WTC11 (cell line): ENCODE measurements around the gene PRKCE. TPM values are rescaled to one million over a fixed set of nuclear protein-coding genes. Genes with fewer than 3 reads are reported as not detected.

Source experiments
- ATAC-seq: fragments of 200-7000 bp; cut with Tn5 transposase; 2 replicates; pipeline ENCODE4 v1.10.0; 2021; ENCODE audit warnings: mild to moderate bottlenecking, moderate library complexity
- CTCF ChIA-PET: fragments of 300-600 bp; sonication (Branson Sonifier 250); formaldehyde crosslinking; loops from one replicate; lab custom pipeline; 2021; ENCODE audit warnings: antibody characterized with exemption; lab: Charles Lee
- POLR2A ChIA-PET: fragments of 350-600 bp; sonication (Branson Sonifier 250); formaldehyde crosslinking; loops from one replicate; lab custom pipeline; 2021; ENCODE audit warnings: antibody characterized with exemption; lab: Charles Lee
- DNase-seq: peaks from one replicate; pipeline ENCODE4 v3.0.0; 2021; ENCODE audit warnings: low spot score
- H3K27ac Mint-ChIP-seq: 2 replicates; pipeline ENCODE4 v1.8.0; 2021; ENCODE audit warnings: mixed read lengths
- H3K27me3 Mint-ChIP-seq: 2 replicates; pipeline ENCODE4 v1.8.0; 2021; ENCODE audit warnings: low read depth, mild to moderate bottlenecking, moderate library complexity, mixed read lengths
- H3K36me3 Mint-ChIP-seq: 2 replicates; pipeline ENCODE4 v1.8.0; 2021; ENCODE audit warnings: mixed read lengths
- H3K4me1 Mint-ChIP-seq: 2 replicates; pipeline ENCODE4 v1.8.0; 2022; ENCODE audit warnings: mixed read lengths
- H3K4me3 Mint-ChIP-seq: 2 replicates; pipeline ENCODE4 v1.8.0; 2021; ENCODE audit warnings: mild to moderate bottlenecking, moderate library complexity, mixed read lengths
- H3K9me3 Mint-ChIP-seq: 2 replicates; pipeline ENCODE4 v1.8.0; 2021; ENCODE audit warnings: mixed read lengths
- CTCF ChIP-seq: fragments of 200-600 bp; IDR thresholded peaks from 2 replicates; pipeline ENCODE4 v1.8.0; 2022; ENCODE audit warnings: antibody characterized with exemption
- EMX1 ChIP-seq: fragments of 250-450 bp; sonication (Bioruptor Pico); IDR thresholded peaks from 2 replicates; pipeline ENCODE4 v1.8.0; 2021; ENCODE audit warnings: mild to moderate bottlenecking
- ESRRA ChIP-seq: sonication (generic); formaldehyde crosslinking; IDR thresholded peaks from 2 replicates; pipeline ENCODE4 v1.8.1; 2022; ENCODE audit warnings: mild to moderate bottlenecking, missing genetic modification reagents, borderline replicate concordance
- FOXP1 ChIP-seq: sonication (generic); formaldehyde crosslinking; IDR thresholded peaks from 2 replicates; pipeline ENCODE4 v1.8.0; 2022; ENCODE audit warnings: missing genetic modification reagents, mild to moderate bottlenecking, moderate library complexity, borderline replicate concordance
- GTF2I ChIP-seq: fragments of 250-450 bp; sonication (Bioruptor Pico); conservative IDR thresholded peaks from 2 replicates; pipeline ENCODE4 v1.4.0; 2021; ENCODE audit warnings: mild to moderate bottlenecking
- JAZF1 ChIP-seq: fragments of 250-450 bp; sonication (Bioruptor Pico); IDR thresholded peaks from 2 replicates; pipeline ENCODE4 v1.9.0; 2021; ENCODE audit warnings: moderate library complexity, mild to moderate bottlenecking, inconsistent platforms
- KAT7 ChIP-seq: sonication (generic); formaldehyde crosslinking; IDR thresholded peaks from 2 replicates; pipeline ENCODE4 v1.8.1; 2023; ENCODE audit warnings: missing genetic modification reagents, mild to moderate bottlenecking, borderline replicate concordance
- NFATC4 ChIP-seq: fragments of 250-450 bp; sonication (Bioruptor Pico); IDR thresholded peaks from 2 replicates; pipeline ENCODE4 v1.9.0; 2021; ENCODE audit warnings: mild to moderate bottlenecking
- NFE2L1 ChIP-seq: sonication (generic); formaldehyde crosslinking; IDR thresholded peaks from 2 replicates; pipeline ENCODE4 v1.8.1; 2023; ENCODE audit warnings: missing genetic modification reagents
- NFYB ChIP-seq: sonication (generic); formaldehyde crosslinking; conservative IDR thresholded peaks from 2 replicates; pipeline ENCODE4 v1.8.0; 2022; ENCODE audit warnings: low read depth, missing genetic modification reagents
- NR2C2 ChIP-seq: sonication (generic); formaldehyde crosslinking; IDR thresholded peaks from 2 replicates; pipeline ENCODE4 v1.8.0; 2022; ENCODE audit warnings: mild to moderate bottlenecking, missing genetic modification reagents
- RELA ChIP-seq: sonication (generic); formaldehyde crosslinking; IDR thresholded peaks from 2 replicates; pipeline ENCODE4 v1.8.1; 2022; ENCODE audit warnings: missing genetic modification reagents, mild to moderate bottlenecking, borderline replicate concordance
- RORB ChIP-seq: fragments of 250-450 bp; sonication (Bioruptor Pico); IDR thresholded peaks from 2 replicates; pipeline ENCODE4 v1.9.0; 2021; ENCODE audit warnings: mild to moderate bottlenecking
- SP1 ChIP-seq: sonication (generic); formaldehyde crosslinking; conservative IDR thresholded peaks from 2 replicates; pipeline ENCODE4 v1.8.1; 2022; ENCODE audit warnings: missing genetic modification reagents
- ZBTB21 ChIP-seq: sonication (generic); formaldehyde crosslinking; IDR thresholded peaks from 2 replicates; pipeline ENCODE4 v1.8.1; 2023; ENCODE audit warnings: mild to moderate bottlenecking, missing genetic modification reagents, borderline replicate concordance
- ZNF121 ChIP-seq: sonication (generic); formaldehyde crosslinking; IDR thresholded peaks from 2 replicates; pipeline ENCODE4 v1.8.0; 2023; ENCODE audit warnings: missing genetic modification reagents
- ZNF232 ChIP-seq: sonication (generic); formaldehyde crosslinking; IDR thresholded peaks from 2 replicates; pipeline ENCODE4 v1.8.0; 2022; ENCODE audit warnings: mild to moderate bottlenecking, missing genetic modification reagents
- ZNF423 ChIP-seq: fragments of 250-450 bp; sonication (Bioruptor Pico); IDR thresholded peaks from 2 replicates; pipeline ENCODE4 v2.1.2; 2022; ENCODE audit warnings: mild to moderate bottlenecking, moderate library complexity
- total RNA-seq: library from RNA; stranded (reverse); gene quantifications from 3 replicates; pipeline ENCODE4 v1.2.3, GENCODE V29; 2021
- TF ChIP-seq, protein P1 (sequence below): fragments of 250-450 bp; sonication (Bioruptor Pico); IDR thresholded peaks from 2 replicates; pipeline ENCODE4 v1.9.0; 2021; ENCODE audit warnings: moderate library complexity, mild to moderate bottlenecking, inconsistent platforms, borderline replicate concordance
- TF ChIP-seq, protein P2 (sequence below): sonication (generic); formaldehyde crosslinking; IDR thresholded peaks from 2 replicates; pipeline ENCODE4 v1.8.1; 2023; ENCODE audit warnings: mild to moderate bottlenecking, moderate library complexity, missing genetic modification reagents
- TF ChIP-seq, protein P3 (sequence below): sonication (generic); formaldehyde crosslinking; IDR thresholded peaks from 2 replicates; pipeline ENCODE4 v1.8.1; 2022; ENCODE audit warnings: mild to moderate bottlenecking, moderate library complexity, missing genetic modification reagents
- TF ChIP-seq, protein P4 (sequence below): sonication (generic); formaldehyde crosslinking; IDR thresholded peaks from 2 replicates; pipeline ENCODE4 v1.8.0; 2023; ENCODE audit warnings: missing genetic modification reagents, mild to moderate bottlenecking, borderline replicate concordance

Gene PRKCE
- total RNA-seq, 1 experiment from 2014 or later = 5.8 TPM

DNA sequence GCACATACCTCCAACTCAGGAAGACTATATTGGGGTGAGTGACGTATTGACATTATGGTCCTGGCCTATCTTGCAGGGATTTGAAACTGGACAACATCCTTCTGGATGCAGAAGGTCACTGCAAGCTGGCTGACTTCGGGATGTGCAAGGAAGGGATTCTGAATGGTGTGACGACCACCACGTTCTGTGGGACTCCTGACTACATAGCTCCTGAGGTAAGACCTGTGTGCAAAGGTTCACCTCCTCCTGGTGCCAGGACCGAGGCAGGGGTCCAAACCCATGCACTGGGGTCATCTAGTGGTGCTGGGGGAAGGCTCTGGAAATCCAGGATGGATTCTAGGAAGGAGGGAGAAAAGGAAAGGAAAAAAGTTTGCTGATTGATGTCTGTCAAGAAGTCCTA lies 493.5 kb downstream of the PRKCE start:
- H3K36me3 Mint-ChIP-seq = no peaks in the 10 kb centered on the region
- CTCF ChIA-PET = interaction anchor here (0.7 to 1.3 kb wide), 4 partner anchors 40 to 1143 kb away, joined by 3 to 4 read pairs (median 3); no protein-coding TSS in a partner anchor
- no peak overlapping the region for H3K4me3 Mint-ChIP-seq
- H3K4me1 Mint-ChIP-seq = peaks cover 14% of the 10 kb centered on the region
- no peaks in the 10 kb centered on the region for H3K9me3 Mint-ChIP-seq
- H3K27ac Mint-ChIP-seq = no peak overlapping the region
- DNase-seq (no peak), ATAC-seq (no peak)
- TF ChIP-seq SP1 (CRISPR knock-in tag) = no peak
- TF ChIP-seq NFYB (CRISPR knock-in tag) = no peak
- no peak for TF ChIP-seq EMX1 (CRISPR knock-in tag)
- TF ChIP-seq, protein P1, sequence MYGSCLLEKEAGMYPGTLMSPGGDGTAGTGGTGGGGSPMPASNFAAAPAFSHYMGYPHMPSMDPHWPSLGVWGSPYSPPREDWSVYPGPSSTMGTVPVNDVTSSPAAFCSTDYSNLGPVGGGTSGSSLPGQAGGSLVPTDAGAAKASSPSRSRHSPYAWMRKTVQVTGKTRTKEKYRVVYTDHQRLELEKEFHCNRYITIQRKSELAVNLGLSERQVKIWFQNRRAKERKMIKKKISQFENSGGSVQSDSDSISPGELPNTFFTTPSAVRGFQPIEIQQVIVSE (CRISPR knock-in tag) = no peak
- no peak for TF ChIP-seq ZNF121 (CRISPR knock-in tag)
- TF ChIP-seq, protein P2, sequence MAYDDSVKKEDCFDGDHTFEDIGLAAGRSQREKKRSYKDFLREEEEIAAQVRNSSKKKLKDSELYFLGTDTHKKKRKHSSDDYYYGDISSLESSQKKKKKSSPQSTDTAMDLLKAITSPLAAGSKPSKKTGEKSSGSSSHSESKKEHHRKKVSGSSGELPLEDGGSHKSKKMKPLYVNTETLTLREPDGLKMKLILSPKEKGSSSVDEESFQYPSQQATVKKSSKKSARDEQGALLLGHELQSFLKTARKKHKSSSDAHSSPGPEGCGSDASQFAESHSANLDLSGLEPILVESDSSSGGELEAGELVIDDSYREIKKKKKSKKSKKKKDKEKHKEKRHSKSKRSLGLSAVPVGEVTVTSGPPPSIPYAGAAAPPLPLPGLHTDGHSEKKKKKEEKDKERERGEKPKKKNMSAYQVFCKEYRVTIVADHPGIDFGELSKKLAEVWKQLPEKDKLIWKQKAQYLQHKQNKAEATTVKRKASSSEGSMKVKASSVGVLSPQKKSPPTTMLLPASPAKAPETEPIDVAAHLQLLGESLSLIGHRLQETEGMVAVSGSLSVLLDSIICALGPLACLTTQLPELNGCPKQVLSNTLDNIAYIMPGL = no peak
- TF ChIP-seq GTF2I = no peak
- TF ChIP-seq, protein P3, sequence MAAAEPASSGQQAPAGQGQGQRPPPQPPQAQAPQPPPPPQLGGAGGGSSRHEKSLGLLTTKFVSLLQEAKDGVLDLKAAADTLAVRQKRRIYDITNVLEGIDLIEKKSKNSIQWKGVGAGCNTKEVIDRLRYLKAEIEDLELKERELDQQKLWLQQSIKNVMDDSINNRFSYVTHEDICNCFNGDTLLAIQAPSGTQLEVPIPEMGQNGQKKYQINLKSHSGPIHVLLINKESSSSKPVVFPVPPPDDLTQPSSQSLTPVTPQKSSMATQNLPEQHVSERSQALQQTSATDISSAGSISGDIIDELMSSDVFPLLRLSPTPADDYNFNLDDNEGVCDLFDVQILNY (CRISPR knock-in tag) = no peak
- TF ChIP-seq JAZF1 (CRISPR knock-in tag) = no peak
- TF ChIP-seq KAT7 (CRISPR knock-in tag) = no peak
- no peak for TF ChIP-seq ZBTB21 (CRISPR knock-in tag)
- TF ChIP-seq ZNF423 (CRISPR knock-in tag) = no peak
- TF ChIP-seq NR2C2 (CRISPR knock-in tag) = no peak
- no peak for TF ChIP-seq ESRRA (CRISPR knock-in tag)
- TF ChIP-seq RORB (CRISPR knock-in tag) = no peak
- TF ChIP-seq FOXP1 = no peak
- POLR2A ChIA-PET = no interaction called here
- no peaks in the 10 kb centered on the region for H3K27me3 Mint-ChIP-seq

- Mint-ChIP-seq H3K4me1 (peaks cover 14% of the 10 kb centered on the region), H3K27me3 (no peaks in the 10 kb centered on the region), H3K27ac (no peak overlapping the region), H3K4me3 (no peak overlapping the region), H3K36me3 (no peaks in the 10 kb centered on the region), H3K9me3 (no peaks in the 10 kb centered on the region)
- ATAC-seq (no peak), DNase-seq (no peak)
- TF ChIP-seq ZNF232 (CRISPR knock-in tag) (no peak), NFE2L1 (CRISPR knock-in tag) (no peak)
- ChIA-PET CTCF (interaction anchor here (0.7 to 1.3 kb wide), 2 partner anchors 39 to 1144 kb away, joined by 3 to 4 read pairs; no protein-coding TSS in a partner anchor), POLR2A (no interaction called here)
These were observed 494.4 kb downstream of the PRKCE start for GRCh38 chr2:46145840-46146239.

- Mint-ChIP-seq H3K9me3 (no peaks in the 10 kb centered on the region), H3K27me3 (no peaks in the 10 kb centered on the region), H3K4me1 (peaks cover 14% of the 10 kb centered on the region), H3K4me3 (no peak overlapping the region), H3K36me3 (no peaks in the 10 kb centered on the region), H3K27ac (no peak overlapping the region)
- no peak for ATAC-seq
- ChIA-PET CTCF (no interaction called here), POLR2A (no interaction called here)
- no peak for DNase-seq
- TF ChIP-seq CTCF (no peak), FOXP1 (no peak), NFATC4 (CRISPR knock-in tag) (no peak), ZNF121 (CRISPR knock-in tag) (no peak), RELA (CRISPR knock-in tag) (no peak)
- TF ChIP-seq, protein P4, sequence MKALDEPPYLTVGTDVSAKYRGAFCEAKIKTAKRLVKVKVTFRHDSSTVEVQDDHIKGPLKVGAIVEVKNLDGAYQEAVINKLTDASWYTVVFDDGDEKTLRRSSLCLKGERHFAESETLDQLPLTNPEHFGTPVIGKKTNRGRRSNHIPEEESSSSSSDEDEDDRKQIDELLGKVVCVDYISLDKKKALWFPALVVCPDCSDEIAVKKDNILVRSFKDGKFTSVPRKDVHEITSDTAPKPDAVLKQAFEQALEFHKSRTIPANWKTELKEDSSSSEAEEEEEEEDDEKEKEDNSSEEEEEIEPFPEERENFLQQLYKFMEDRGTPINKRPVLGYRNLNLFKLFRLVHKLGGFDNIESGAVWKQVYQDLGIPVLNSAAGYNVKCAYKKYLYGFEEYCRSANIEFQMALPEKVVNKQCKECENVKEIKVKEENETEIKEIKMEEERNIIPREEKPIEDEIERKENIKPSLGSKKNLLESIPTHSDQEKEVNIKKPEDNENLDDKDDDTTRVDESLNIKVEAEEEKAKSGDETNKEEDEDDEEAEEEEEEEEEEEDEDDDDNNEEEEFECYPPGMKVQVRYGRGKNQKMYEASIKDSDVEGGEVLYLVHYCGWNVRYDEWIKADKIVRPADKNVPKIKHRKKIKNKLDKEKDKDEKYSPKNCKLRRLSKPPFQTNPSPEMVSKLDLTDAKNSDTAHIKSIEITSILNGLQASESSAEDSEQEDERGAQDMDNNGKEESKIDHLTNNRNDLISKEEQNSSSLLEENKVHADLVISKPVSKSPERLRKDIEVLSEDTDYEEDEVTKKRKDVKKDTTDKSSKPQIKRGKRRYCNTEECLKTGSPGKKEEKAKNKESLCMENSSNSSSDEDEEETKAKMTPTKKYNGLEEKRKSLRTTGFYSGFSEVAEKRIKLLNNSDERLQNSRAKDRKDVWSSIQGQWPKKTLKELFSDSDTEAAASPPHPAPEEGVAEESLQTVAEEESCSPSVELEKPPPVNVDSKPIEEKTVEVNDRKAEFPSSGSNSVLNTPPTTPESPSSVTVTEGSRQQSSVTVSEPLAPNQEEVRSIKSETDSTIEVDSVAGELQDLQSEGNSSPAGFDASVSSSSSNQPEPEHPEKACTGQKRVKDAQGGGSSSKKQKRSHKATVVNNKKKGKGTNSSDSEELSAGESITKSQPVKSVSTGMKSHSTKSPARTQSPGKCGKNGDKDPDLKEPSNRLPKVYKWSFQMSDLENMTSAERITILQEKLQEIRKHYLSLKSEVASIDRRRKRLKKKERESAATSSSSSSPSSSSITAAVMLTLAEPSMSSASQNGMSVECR (CRISPR knock-in tag) = no peak
These were observed 495.5 kb downstream of the PRKCE start for GRCh38 chr2:46146866-46147502.
